ENCODE measurements around the gene ERBB3.
"Not testable (repeated sequence)": the region's sequence is repeated elsewhere in the genome, so short reads cannot be mapped to it uniquely, and the experiment has no call there.

Gene ERBB3

DNA sequence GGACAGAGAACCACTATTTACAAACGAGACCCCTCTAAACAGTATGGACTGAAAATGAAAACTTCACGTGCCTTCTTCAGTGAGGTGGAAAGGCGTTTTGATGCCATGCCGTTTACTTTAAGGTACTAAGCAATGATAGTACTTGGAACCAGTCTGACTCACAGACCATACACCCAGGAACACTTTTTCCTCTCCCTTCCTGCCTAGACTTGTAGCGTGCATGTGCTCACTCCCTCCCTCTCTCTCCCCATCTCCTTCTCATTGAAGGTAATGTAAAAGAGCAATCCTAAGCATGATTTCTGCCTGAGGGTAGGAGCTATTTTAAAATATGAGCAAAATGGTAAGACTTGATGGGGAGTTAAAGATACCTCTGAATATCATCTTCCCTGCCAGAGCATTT lies 30.6 kb downstream of the ERBB3 start:
- in situ Hi-C loops (cut with MboI; ENCODE audit: low sequenced_read_pairs) = no loop called here

DNA sequence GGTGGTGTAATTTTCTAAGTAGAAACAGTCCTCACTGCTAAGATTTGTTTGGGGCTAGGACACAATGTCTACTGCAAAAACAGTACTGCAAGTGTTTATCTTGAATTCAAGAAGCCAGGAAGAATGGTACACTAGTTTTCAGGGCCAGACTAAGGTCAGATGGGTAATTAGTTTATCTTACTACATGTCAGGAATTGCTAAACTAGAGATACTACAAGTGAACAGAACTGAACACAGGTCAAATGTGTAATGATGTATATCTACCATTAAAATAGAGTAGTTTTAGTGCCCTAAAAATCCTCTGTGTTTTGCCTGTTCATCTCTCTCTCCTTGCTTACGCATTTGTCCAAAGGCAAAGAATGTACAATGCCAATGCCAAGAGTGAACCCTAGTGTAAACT lies 34.1 kb downstream of the ERBB3 start:
- in situ Hi-C loops (cut with MboI; ENCODE audit: low sequenced_read_pairs) = no loop called here

DNA sequence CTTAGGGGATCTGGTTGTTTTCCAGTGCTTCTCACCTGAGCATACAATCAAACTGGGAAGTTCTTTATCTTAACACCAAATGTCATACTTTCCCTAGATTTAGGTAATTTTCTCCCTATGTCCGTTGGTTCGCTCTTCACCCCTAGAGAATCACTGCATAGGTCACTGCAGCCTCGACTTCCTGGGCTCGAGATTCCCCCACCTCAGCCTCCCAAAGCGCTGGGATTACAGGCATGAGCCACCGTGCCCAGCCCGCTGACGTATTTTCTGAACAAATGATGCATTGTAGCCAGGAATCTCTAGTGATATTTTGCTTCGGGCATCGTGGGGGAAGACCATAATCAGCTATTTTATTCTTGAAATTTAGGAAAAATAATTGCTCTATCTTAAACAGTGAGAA lies 35.4 kb downstream of the ERBB3 start:
- in situ Hi-C loops (cut with MboI; ENCODE audit: low sequenced_read_pairs) = no loop called here

DNA sequence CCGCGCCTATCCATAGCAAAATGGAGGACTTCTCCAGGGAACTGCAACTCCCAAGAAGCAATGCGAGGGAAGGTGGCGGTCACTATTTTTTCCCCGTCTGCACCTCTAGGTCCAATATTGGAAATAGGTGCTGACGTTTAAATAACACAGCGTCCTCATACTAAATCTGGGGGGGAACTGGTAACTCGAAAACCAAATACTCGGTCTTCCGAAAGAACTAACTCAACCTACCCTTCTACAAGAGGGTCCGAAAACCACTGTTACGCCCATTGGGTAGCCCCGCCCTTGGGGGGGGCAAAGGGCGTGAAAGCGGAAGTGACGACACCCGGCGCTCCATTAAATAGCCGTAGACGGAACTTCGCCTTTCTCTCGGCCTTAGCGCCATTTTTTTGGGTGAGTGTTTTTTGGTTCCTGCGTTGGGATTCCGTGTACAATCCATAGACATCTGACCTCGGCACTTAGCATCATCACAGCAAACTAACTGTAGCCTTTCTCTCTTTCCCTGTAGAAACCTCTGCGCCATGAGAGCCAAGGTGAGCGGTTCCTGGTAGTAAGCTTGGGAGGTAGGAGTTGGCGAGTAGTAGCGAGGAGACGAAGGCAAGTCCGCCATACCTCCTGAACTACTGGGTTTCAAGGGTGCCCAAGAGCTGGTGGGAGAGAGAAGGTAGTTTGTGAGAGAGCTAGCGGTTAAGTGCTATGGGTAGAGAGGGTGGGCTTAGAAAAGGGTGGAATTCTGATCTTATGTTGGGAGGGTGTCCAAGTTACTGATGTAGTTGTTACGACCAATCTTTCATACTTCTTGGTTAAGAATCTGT lies 36.5 kb downstream of the ERBB3 start, which contains the start of gene RPL41:
TSS of gene RPL41 (plus strand) at position 367 of the 815 bp plus-strand sequence.
- in situ Hi-C loops (cut with MboI; ENCODE audit: low sequenced_read_pairs) = no loop called here

DNA sequence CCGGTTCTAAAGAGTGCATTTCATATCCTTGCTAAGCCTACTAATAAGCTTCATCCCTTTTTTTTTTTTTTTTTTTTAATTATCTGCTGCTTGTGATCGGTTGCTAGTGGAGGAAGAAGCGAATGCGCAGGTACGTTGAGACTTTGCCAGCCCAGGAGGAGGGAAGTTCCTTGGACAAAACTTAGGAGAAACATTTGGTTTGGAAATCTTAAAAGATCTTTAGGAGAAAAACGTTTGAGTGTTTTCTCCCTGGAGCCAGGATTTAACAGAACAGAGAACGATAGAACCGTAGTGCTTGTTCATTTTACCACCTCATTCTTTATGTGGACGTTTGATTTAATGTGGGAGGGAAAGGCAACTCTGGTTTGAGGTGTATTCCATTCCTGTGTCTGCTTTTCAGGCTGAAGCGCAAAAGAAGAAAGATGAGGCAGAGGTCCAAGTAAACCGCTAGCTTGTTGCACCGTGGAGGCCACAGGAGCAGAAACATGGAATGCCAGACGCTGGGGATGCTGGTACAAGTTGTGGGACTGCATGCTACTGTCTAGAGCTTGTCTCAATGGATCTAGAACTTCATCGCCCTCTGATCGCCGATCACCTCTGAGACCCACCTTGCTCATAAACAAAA lies 37.2 kb downstream of the ERBB3 start:
- in situ Hi-C loops (cut with MboI; ENCODE audit: low sequenced_read_pairs) = not testable (repeated sequence)

DNA sequence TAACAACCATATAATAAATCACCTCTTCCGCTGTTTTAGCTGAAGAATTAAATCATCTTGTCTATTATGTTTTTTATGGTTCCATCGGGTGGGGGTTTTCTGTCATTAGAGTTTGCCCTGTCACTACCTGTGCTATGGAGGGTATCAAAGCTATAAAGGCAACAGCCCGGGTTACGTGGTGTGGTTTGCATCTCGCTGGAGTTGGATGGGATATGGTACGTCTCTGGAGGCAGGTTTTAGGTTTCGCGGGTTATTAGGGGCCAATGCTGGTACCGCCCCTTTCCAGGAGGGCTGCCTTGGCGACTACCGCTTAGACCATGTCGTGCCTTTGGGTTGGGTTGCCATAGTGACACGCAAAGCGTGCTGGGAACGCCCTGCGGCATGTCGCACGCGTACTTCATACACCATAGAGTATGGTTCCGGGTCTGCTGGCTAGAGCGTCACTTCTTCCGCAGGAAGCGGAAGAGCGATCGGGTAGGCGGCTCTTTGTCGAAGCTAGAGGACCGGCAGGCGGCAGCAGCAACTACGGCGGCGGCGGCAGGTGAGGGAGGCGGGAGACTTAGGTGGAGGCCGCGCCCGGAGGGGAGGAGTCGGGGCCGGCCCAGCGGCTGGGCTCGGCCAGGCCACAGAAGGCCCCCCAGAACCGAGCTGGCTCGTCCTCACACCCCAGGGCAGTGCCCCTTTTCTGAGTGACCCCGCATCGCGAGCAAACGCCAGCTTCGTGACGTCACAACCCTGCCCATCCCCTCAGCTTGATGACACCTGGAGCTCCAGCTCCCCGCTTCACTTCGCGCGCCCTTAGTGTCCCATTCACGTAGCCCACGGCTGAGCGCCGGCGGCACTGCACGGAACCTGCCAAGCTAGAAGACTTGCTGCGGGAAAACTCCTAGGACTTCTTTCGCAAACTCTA lies 38.1 kb downstream of the ERBB3 start, which contains the start of gene ZC3H10:
TSS of gene ZC3H10 (plus strand) at position 489 of the 910 bp plus-strand sequence. CDS start 2,297 bp downstream, outside the sequence.
- in situ Hi-C loops (cut with MboI; ENCODE audit: low sequenced_read_pairs) = no loop called here

DNA sequence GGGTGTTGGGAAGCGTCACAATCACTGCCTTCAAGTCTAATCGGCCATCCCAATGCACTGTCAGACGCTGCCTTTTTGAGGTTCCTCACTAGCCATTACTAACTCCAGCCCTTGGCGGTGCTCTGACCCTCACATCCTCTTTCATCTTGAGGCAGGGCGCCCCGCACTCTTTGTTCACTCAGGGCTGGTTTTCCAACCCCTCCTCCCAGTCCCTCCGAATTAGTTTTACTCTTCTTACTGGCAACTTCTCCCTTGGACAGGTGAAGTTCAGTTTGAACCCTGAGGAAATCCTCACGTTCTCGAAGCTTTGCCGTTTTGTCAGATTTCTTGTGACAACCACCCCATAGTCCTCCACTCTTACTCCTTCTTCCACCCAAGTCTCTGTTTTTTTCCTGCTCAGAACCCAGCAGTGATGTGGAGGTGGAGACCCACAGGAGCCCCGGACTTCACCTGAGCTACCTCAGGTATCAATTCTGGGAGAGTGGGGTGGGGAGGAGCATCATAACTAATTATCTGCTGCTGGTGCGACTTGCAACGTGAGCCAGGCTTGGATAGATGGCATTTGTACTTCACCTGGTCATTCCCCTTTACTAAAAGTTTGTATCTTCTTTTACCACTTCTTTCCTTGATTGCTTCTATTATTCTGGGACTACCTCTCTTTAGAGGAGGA lies 38.9 kb downstream of the ERBB3 start:
- in situ Hi-C loops (cut with MboI; ENCODE audit: low sequenced_read_pairs) = no loop called here

DNA sequence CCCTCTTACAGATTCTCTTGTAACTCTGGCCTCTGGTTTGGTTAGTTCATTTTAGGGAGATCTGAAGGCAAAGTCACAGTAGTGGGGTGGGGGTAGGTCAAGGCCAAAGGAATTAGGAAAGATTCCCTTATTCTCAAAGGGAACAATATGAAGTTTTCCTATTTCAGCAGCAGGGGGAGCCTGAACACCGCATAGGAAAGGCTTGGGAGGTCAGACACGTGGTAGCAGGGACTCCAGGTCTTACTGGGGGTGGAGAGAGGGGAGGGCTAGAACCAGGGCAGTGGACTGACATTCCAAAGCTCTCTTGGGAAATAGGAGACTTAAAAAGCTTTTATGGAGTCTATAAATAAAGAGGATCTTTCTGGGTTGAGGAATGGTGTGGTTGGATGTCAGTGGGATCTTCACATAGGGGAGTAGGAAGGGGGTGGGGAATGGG lies 39.4 kb downstream of the ERBB3 start:
- in situ Hi-C loops (cut with MboI; ENCODE audit: low sequenced_read_pairs) = no loop called here

DNA sequence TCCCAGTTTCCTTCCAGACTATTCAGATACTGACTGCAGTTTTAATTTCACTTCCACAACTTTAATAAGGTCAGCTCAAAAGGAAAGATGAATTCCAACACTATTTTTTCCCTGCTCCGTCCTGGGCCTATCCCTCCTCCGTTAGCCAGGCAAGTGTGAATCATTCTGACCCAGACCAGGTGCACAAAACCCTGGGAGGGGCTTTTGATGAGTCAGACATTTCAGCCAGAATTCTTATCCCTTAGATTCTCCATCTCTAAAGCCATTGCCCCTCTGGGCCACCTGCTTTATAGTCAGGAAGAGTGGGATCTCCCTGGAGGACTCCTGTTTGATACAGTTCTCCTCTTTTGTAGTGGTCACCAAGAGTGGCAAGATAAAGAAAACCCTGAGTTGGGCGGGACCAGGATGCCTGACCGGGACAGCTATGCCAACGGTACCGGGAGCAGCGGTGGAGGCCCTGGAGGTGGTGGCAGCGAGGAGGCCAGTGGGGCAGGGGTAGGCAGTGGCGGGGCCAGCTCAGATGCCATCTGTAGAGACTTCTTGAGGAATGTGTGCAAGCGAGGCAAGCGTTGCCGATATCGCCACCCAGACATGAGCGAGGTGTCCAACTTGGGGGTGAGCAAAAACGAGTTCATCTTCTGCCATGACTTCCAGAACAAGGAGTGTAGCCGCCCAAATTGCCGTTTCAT lies 40.3 kb downstream of the ERBB3 start:
- in situ Hi-C loops (cut with MboI; ENCODE audit: low sequenced_read_pairs) = no loop called here

DNA sequence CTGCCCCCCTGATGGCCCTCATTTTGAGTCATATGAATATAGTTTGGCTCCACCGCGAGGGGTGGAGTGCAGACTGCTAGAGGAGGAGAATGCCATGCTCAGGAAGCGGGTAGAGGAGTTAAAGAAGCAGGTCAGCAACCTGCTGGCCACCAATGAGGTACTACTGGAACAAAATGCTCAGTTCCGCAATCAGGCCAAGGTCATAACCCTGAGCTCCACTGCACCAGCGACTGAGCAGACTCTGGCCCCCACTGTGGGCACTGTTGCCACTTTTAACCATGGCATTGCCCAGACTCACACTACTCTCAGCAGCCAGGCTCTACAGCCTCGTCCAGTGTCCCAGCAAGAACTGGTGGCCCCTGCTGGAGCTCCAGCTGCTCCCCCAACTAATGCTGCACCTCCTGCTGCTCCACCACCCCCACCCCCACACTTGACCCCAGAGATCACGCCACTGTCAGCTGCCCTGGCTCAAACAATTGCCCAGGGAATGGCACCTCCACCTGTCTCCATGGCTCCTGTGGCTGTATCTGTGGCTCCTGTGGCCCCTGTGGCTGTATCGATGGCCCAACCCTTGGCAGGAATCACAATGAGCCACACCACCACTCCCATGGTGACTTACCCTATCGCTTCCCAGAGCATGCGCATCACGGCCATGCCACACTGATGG lies 41.4 kb downstream of the ERBB3 start:
- in situ Hi-C loops (cut with MboI; ENCODE audit: low sequenced_read_pairs) = no loop called here

DNA sequence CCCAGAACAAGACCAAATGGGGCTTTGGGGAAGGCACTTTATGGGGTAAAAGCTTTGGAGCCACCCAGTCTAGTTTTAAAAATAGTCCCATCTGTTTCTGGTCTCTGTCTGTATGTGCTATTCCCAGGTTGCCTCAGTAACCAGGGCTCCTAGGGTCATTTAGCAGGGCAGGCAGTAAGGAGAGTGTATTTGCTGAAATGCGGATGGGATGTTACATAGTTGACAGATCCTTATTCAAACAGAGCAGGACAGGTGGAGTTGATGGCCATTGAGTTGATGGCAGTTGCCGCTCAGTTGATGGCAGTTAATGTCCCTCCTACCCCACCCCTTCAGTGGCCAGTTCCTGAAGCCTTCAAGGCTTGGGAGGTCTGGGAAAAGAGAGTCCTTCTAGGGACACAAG lies 42.7 kb downstream of the ERBB3 start:
- in situ Hi-C loops (cut with MboI; ENCODE audit: low sequenced_read_pairs) = no loop called here

DNA sequence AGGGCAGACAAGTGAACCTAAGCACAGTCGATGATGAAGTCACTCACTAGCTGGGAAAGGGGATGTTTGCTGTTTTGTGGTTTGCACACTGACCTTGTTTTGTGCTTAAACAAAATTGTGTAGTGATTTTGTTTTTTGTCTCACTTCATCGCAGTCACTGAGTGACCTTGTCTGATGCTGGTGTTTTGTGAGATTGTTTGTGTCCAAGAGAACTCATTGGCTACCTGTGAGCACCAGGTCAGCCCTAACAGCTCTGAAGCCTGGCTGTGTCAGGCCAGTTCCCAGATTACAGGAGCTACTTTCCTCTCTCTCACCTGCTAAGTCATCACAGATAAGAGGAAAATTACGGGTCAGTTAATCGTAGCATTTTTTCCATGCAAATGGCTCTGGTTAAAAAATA lies 44.2 kb downstream of the ERBB3 start:
- in situ Hi-C loops (cut with MboI; ENCODE audit: low sequenced_read_pairs) = no loop called here

DNA sequence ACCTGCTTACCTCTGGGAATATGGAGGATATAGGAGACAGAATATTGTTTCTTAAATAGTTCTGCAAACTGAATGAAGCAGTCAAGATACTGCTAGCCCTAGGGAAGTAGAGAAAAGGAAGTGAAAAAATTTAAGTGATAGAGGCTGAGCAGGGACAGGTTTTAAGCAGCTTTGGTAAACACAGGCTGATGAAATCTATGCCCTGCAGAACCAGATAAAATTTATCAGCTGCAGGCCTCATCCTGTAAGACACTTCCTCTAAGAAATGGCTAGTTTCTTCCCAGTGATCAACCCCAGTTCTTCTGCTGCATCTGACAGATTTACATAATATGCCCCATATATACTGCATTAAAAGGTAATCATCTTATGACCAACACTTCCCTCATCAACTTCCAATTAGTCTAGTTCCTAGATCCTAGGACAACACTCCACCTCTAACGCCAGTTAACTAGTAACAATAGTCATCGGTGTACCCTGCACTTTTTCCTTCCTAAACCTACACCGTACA lies 46.8 kb downstream of the ERBB3 start:
- in situ Hi-C loops (cut with MboI; ENCODE audit: low sequenced_read_pairs) = no loop called here

DNA sequence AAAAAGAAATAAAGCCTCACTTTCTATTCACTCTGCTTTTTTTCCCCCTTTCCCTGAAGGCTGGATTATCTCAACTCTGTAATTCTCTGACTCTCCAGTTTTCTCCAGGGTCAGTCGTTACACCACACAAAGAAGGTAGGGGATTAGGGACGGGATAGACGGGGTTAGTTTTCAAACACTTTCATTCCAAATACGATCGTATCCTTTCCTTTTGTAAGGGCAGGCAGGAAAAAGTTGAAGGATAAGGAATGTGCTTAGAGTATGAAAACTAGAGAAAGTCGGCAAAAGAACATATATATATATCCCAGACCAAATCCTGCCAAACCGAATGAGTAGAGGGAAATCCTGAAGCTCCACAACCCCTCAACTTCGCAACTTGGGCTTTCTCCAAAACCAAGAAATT lies 47.5 kb downstream of the ERBB3 start:
- in situ Hi-C loops (cut with MboI; ENCODE audit: low sequenced_read_pairs) = no loop called here

DNA sequence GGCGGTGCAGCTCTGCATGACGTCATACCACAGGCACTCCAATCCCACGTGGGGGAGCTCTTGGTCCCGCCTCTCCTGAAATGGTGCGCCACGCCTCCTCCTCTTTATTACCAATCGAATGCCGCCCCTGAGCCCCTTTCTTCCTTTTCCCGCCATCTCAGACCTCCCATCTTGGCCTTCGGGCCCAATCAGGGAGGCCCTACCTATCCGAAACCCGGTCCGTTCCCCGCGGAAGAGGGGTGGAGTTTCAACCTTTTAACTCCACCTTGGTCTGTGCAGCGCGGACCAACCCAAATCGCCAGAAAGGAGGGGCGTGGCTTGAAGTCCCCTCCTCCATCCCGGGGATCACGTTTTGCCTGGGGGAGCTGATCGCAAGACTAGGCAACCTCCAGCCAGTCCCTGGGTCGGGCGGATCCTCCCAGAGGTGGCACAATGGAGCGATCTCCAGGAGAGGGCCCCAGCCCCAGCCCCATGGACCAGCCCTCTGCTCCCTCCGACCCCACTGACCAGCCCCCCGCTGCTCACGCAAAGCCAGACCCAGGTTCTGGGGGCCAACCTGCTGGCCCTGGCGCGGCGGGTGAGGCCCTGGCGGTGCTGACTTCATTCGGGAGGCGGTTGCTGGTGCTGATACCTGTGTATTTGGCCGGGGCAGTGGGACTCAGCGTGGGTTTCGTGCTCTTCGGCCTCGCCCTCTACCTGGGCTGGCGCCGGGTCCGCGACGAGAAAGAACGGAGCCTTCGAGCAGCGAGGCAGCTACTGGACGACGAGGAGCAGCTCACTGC lies 48.1 kb downstream of the ERBB3 start, which contains the start of gene ESYT1:
TSS of gene ESYT1 (plus strand) at position 380 of the 782 bp plus-strand sequence. CDS start at position 433, 53 bp downstream.
- in situ Hi-C loops (cut with MboI; ENCODE audit: low sequenced_read_pairs) = no loop called here

DNA sequence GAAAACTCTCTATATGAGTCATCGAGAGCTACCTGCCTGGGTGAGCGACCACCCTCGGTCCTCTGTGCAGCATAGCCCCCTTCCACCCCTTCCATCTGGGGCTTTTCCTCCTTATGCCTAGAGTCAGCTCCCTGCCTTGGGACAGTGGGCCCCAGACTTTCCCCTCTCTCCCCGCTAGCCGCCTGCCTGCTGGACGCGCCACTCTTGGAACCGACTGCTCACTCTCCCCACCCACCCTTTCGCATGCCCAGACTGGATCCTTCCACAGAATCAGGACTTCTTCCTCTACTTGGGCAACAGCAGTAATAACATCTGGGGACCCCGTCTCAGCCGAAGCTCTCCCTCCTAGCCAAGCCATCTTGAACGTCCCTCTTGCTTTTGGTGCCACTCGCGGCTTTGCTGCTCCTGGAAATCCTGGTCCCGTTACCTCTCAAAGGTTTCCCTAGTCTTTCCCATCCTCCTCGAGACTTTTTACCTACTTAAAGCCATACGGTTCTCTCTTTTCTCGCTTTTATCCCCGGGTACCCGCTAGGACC lies 48.8 kb downstream of the ERBB3 start:
- in situ Hi-C loops (cut with MboI; ENCODE audit: low sequenced_read_pairs) = no loop called here

DNA sequence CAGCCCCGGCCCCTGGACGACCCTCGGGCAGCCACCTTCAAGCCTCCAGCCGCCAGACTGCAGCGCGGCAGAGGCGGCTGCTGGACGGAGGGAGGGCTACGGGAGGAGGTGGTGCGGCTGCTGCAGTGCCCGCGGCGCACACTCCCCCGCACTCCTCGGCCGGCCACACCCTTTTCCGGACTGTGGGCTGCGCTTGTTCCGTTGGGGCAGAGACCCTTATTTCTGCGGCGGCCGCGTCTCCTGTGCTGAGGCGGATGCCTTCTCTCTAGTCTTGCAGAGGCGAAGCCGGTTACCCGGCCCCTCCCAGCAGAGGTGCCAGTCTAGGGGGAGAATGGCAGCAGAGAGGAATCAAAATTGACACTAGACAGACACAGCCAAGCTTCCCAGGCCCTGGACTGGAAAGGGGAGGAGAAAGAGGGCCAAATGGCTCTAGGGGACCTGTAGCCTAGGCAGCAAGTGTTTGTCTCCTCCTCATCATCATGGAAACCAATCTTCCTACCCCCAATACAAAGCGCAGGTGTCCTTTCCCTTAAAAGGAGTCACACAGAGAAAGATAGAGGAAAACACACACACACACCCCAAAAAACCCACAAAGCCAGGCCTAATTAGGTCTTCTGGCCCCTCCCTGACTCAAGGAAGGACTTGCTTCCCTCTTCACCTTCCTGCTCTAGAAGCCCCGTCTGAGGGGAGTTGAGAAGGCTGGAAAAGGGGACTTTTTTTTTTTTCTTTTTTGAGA lies 49.4 kb downstream of the ERBB3 start:
- in situ Hi-C loops (cut with MboI; ENCODE audit: low sequenced_read_pairs) = no loop called here
